Dedifferentiated amniotic fluid mesenchymal stem cell (primary cell): ENCODE data around the gene MBD6.

Source experiments
- DNase-seq: peaks from one replicate; pipeline ENCODE4 v3.0.0-alpha.2; 2016; ENCODE audit errors: extremely low spot score

The MBD6 gene

DNA sequence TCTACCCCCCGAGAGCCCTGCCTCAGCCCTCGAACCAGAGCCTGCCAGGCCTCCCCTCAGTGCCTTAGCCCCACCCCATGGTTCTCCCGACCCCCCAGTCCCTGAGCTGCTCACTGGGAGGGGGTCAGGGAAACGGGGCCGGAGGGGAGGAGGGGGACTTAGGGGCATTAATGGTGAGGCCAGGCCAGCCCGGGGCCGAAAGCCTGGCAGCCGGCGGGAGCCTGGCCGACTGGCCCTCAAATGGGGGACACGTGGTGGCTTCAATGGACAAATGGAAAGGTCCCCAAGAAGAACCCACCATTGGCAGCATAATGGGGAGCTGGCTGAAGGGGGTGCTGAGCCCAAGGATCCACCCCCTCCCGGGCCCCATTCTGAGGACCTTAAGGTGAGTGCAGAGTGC, 5.6 kb downstream of the MBD6 start:
- DNase-seq: no peak

DNA sequence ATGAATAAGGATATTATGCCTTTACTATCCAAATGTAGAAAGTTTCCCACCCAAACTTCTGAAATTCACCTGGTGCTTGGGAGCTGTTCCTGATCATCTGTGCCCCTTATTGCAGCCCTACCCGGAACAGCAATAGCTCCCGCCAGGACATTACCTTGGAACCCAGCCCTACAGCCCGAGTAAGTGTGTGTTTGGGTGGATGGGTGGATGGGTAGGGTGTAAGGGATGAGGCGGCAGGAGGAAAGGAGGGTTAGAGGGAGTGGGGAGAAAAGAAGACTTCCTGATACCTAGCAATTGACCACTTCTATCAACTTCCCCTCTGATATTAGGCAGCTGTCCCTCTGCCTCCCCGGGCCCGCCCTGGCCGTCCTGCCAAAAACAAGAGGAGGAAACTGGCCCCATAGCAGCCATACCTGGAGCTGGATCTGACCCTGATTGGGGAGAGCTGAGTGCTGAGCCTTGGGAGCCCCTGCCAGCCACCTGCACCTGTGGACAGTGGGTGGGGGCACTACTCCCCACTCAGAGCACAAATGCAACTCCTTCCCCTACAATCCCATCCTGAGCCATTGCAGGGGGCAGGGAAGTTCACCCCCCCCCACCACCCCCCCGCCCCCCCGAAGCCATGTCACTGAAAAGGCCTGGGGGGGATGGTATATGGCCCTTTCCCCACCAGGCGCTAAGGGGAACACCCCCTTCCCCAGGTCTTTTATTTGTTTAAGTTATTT, 6.4 kb downstream of the MBD6 start:
- no peak for DNase-seq

DNA sequence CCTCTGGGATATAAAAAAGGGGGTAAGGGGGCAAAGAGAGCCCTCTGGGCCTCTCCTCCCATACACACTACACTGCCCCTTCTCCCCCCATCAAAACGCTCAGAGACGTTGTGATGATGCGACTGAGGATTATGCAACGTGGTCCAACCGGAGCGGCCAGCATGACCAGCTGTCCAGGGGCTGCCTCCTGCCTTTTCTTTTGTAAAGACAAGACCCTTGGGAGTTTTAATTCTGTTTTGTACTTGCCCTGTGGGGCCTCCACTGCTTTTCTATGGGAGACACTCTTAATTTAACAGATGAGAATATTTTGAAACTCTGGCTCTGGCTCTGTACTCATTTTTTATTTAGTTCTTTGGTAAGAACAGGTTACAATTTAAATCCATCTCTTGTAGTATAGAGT, 7.2 kb downstream of the MBD6 start:
- DNase-seq: no peak

GRCh38 chr12:57530396-57531142, 7.9 kb downstream of the MBD6 start:
- no peak for DNase-seq

DNA sequence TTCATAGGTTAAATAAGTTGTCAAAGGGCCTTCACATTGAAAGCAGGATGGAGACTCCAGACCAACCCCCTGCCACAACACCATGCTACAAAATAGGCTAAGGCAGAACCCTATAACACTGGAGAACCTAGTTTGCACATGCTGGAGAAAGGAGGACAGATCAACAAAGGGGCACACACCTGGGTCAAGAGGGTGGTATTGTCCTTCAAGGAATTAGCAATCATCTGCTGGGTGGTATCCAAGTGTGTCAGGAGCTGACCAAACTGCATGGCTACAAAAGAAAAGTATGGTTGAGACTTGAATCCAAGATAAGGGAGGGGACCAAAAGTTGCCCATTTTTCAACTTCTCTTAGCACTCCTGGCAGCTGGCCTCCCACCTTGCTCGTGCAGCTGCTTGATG, 9.2 kb downstream of the MBD6 start:
- DNase-seq: no peak

DNA sequence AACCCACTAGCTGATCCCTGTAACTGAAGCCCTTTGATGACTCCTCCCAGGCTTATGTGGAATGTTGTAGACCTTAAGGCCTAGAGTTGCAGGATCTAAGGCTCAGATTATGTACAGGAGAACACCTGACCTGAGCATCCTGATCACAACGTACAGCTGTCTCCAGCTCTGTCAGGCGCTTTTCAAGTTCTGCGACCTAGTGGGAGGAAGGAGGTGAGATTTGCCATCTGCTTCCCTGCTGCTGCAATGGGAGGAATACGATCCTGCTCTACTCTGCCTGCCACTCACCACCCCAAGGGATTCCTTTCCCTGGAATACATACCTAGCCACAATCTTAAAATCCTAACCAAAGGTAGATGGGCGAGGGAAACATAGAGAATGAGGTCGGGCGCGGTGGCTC, 10.5 kb downstream of the MBD6 start:
- DNase-seq: no peak

DNA sequence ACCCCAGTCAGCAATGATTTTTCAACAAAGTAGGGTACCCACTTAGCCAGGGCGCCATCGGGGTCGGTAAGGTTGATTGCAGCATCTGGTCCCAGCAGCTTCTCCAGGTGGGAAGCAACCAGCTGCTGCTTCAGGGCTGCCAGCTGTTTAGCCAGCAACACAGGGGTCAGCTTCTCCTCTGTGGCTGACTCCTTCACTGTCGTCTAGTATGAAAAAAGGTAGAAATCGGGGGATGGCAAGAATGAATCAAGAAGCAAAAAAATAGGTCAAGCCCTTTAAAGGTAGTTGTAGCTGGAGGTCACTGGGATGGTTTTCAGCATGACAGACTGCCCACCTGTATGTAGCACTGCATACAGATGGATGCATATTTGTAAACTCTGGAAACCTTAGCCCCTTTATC, 11.6 kb downstream of the MBD6 start:
- DNase-seq: no peak

DNA sequence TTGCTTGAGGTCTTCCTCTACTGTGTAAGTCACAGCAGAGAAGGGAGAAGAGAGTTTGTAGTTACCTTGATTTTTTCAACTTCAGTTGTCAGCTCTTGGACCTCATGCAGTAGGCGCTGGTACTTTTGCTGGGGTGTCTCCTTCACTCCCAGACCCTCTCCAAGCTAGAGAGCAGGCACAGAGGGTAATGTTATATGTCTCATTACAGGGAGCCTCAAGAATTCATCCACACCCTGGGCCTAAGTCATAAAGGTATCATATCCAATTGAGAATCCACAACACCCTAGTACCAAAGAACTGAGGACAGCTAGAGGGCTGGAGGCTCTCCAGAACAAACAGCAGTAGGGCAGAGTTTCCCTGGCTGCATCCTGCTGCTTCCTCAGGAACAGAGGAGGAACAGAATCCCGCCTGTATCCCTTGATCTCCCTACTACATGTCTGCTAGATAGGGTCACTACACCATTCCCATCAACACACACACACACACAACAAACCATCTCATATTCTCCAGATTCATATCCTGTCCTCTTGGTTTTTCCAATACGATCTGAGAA, 12.4 kb downstream of the MBD6 start:
- DNase-seq: no peak

DNA sequence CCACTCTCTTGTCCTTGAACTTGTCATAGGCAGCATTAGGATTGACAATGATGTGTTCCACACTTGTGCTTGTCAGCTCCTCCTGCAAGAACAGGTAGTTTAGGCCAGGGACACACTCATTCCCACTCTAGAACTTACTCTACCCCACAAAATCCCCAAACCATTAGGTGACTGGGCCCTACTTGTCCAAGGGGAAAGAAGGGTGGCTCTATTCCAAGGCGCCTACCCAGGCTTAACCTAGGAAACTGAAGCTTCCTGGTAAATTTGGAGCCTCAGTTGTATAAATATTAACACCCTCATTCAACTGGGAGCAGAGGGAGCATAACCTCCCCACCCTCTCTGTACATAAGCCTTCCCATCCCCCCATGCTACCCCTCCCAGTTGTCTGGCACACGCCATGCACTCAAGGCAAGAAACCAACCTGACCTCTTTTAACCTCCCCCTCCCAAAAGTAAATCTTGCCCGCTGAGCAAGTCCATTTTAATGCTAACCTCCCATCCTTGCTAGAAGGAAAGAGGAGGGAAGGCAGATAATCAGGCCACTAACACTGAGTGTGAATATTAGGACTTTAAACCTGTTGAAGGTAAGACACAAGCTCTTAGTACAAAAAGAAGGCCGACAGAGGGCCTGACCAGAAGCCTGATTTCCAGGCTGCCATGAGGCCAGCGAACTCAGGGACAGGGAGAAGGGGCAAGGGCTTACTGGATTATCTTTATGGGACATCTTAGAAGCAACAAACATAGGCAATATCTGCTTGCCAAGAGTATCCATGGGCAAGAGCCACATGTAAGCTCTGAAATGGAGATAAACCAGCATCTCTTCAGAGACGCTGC, 13.4 kb downstream of the MBD6 start:
- no peak for DNase-seq

- no peak for DNase-seq
Observed at GRCh38 chr12:57536597-57536942, 13.9 kb downstream of the MBD6 start.

- DNase-seq: no peak
Observed at GRCh38 chr12:57539134-57539768, 16.6 kb downstream of the MBD6 start.

- DNase-seq: no peak
Observed at GRCh38 chr12:57541001-57541400, 18.4 kb downstream of the MBD6 start.

- no peak for DNase-seq
Observed at GRCh38 chr12:57541717-57542116, 19.1 kb downstream of the MBD6 start.

DNA sequence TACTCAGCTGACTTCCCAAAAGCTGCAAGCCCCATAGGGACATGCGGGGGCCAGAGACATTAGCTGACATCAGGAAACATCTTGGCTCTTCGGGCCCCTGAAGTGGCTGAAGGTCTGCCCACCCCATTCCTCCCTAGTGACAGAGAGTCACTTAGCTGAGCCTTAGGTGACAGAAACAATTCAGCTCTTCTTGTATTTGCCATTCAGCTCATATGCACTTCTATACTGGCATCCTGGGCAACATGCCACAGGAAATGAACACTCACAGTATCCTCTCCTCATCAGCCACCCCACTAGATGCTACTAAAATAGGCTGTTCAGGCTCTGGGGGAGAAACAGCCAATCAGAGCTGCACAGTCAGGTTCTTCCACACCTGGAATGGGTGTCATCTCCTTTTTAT, 21.0 kb downstream of the MBD6 start:
- DNase-seq: no peak

DNA sequence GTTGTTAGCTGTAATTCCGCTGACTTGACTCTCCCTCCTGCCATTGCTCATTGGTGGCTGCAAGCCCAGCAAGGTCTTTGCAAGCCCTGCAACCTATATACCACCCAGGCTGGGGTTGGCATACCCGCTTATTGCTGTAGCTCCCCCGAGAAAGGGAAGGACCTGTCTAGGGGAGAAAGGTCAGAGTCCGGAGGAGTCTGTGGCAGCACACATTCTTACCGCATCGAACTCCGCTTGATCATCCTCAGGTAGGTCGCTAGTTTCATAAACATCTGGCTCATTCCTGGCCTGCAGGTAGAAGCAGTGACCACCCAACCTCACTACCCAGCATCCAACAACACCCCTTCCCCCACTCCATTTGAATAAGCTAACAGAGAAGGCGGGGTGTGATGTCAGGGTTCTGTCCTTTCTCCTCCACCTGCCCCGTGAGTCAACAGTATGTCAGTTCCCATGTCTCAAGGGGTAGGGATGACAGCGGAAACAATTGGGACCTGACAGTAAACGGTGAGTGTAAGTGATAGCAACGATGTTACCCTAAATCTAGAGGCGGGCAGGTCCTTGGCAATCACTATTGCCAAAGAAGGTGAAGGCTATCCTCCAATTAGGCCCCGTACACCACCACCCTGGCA, 23.3 kb downstream of the MBD6 start:
- no peak for DNase-seq

DNA sequence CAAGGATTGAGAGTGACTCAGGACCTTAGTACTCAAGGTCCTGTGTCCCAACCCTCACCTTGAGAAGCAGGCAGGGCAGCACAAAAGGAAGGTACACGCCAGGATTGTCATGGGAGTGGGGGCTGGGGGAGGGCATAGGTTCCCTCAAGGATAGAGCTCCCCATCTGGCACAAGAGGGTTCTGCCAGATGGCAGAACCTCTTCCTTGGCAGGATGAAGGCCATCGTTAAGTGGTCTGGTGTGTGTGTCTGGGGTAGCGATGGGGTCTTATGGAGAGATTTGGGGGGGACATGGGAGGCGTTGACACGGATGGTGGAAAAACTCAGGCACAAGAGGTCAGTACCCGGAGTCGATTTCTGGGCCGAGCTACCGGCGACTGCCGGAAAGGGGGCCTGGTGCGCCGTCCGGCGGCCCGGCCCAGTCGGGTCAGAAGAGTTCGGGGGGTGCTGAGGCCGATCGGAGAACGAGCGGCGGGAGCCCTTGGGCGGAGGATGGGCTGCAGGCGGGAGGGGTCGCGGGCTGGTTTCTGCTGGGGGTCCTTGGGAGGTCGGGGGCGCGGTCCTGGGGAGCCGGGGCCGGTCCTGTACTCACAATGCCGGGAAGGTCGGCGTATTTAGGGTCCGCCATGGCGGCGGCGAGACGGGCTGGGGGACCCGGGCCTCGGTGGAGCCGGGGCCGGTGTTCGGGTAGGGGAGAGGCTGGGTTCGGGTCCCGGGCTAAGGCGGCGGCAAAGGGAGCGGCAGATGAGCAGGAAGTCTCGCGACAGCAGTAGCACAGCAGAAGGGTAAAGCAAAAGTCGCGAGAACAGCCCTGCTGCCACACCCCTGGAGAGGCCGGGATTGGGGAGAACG, 24.0 kb downstream of the MBD6 start, which contains the start of gene DCTN2:
TSS of gene DCTN2 (minus strand) at position 755 of the 850 bp plus-strand sequence. CDS start at position 626, 129 bp downstream.
- DNase-seq: peak; percentile 98

DNA sequence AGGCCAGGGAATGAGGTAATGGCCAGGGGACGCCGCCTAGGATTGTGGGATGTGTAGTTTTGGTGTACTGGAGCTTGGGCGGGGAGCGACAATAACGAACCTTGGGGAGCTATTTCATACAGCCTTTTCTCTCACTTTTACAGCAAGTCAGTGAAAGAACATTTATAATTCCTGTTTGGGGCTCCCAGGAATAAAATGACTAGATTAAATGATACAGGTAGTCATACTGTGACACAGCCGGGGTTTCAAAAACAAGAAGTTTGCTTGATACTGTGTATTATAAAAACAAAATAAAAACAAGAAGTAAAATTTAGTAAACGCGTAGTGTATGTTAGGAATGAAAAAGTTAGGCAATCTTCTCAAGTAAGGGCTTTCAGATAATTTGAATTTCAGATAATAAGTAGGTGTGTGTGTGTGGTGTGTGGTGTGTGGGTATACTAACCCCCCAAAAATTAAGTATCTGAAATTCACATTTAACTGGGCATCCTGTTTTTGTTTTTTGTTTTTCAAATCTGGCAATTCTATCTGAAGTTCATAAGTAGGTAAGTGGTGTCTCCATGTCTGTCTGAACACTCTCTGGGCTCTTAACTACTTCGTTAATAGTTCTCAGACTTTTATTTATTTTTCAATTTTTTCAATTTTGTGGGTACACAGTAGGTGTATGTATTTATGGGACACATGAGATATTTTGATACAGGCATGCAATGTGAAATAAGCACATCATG, 24.8 kb downstream of the MBD6 start:
- no peak for DNase-seq

- no peak for DNase-seq
Observed at GRCh38 chr12:57548013-57548315, 25.3 kb downstream of the MBD6 start.

DNA sequence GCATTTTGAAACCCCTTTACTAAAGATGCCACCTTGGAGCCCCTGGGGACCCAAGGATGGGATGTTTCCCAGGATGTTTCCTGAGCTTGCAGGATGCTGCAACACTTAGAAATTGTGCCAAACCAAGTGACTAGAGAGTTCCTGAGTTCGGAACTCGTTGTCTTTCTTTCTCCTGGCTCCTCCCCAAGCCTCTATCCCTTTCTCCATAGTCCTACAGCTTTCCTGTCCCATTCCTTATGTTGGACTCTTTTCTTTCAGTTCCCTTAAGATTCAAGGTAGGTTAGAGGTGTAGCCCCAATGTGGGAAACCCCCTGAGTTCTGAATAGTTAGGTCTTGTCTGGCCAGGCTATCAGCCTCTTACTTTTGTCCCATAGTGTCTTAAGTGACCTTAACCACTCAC, 25.9 kb downstream of the MBD6 start:
- DNase-seq: no peak
